HepG2 (cell line): ENCODE data around the gene FZD4. TPM values are rescaled to one million over a fixed set of nuclear protein-coding genes. Genes with fewer than 3 reads are reported as not detected.

Source experiments
- AHDC1 ChIP-seq: sonication (generic); formaldehyde crosslinking; IDR thresholded peaks from 2 replicates; pipeline ENCODE4 v1.5.1; 2020; ENCODE audit warnings: mild to moderate bottlenecking, missing genetic modification reagents, borderline replicate concordance
- FOXM1 ChIP-seq: sonication (generic); formaldehyde crosslinking; IDR thresholded peaks from 2 replicates; pipeline ENCODE4 v1.5.0; 2020; ENCODE audit warnings: missing genetic modification reagents
- GATAD2A ChIP-seq: IDR thresholded peaks from 2 replicates; pipeline ENCODE4 v1.6.1; 2016
- HMGA1 ChIP-seq: sonication (generic); formaldehyde crosslinking; conservative IDR thresholded peaks from 2 replicates; pipeline ENCODE4 v1.4.0; 2020; ENCODE audit warnings: missing genetic modification reagents
- IKZF5 ChIP-seq: IDR thresholded peaks from 2 replicates; pipeline ENCODE4 v1.6.1; 2018; ENCODE audit warnings: missing genetic modification reagents, mild to moderate bottlenecking, missing compliant biosample characterization
- MATR3 ChIP-seq: sonication (generic); formaldehyde crosslinking; IDR thresholded peaks from 2 replicates; pipeline ENCODE4 v1.4.0; 2020; ENCODE audit warnings: missing genetic modification reagents
- NR2F2 ChIP-seq: IDR thresholded peaks from 2 replicates; pipeline ENCODE4 v1.6.1; 2012; ENCODE audit warnings: low read depth, inconsistent platforms, borderline replicate concordance
- PREB ChIP-seq: sonication (generic); formaldehyde crosslinking; IDR thresholded peaks from 2 replicates; pipeline ENCODE4 v1.4.0; 2020; ENCODE audit warnings: missing genetic modification reagents
- RNF219 ChIP-seq: sonication (generic); formaldehyde crosslinking; IDR thresholded peaks from 2 replicates; pipeline ENCODE4 v1.5.0; 2020; ENCODE audit warnings: mild to moderate bottlenecking, missing genetic modification reagents
- SKI ChIP-seq: fragments of 450-650 bp; IDR thresholded peaks from one replicate; pipeline ENCODE4 v1.6.1; 2018; ENCODE audit warnings: mild to moderate bottlenecking; ENCODE audit not compliant: partially characterized antibody
- STAG1 ChIP-seq: sonication (generic); formaldehyde crosslinking; IDR thresholded peaks from 2 replicates; pipeline ENCODE4 v1.4.0; 2020; ENCODE audit warnings: missing genetic modification reagents
- ZBTB2 ChIP-seq: sonication (generic); formaldehyde crosslinking; IDR thresholded peaks from 2 replicates; pipeline ENCODE4 v1.8.0; 2022; ENCODE audit warnings: low read depth, missing genetic modification reagents
- ZFP36L1 ChIP-seq: sonication (generic); formaldehyde crosslinking; IDR thresholded peaks from 2 replicates; pipeline ENCODE4 v1.8.0; 2022; ENCODE audit warnings: mild to moderate bottlenecking, missing genetic modification reagents, moderate library complexity
- ZNF687 ChIP-seq: sonication (generic); formaldehyde crosslinking; IDR thresholded peaks from 2 replicates; pipeline ENCODE4 v1.5.1; 2020; ENCODE audit warnings: mild to moderate bottlenecking, missing genetic modification reagents, moderate library complexity
- ZNF775 ChIP-seq: sonication (generic); formaldehyde crosslinking; IDR thresholded peaks from 2 replicates; pipeline ENCODE4 v1.4.0; 2020; ENCODE audit warnings: missing genetic modification reagents, mild to moderate bottlenecking, moderate library complexity, borderline replicate concordance
- polyA plus RNA-seq, 8 experiments: library from polyadenylated mRNA; depleted of rRNA in 3 of 8; stranded (reverse) in 7 of 8; unstranded in 1 of 8; fragments of >200 nt; fragmentation: Illumina TruSeq in 4 of 8; extraction: Trizol in 4 of 8; gene quantifications; 2 replicates each; pipeline versions ENCODE4 v1.2.1 to v1.2.3, GENCODE V29; 2011 to 2016; ENCODE audit warnings: low read depth in 4 of 8, missing spikeins in 1 of 8, mixed read lengths in 1 of 8; ENCODE audit not compliant: insufficient read depth in 1 of 8
- total RNA-seq, 5 experiments: library from RNA; depleted of rRNA; stranded (reverse); fragments of >200 nt; fragmentation: Illumina TruSeq; extraction: Trizol; gene quantifications; 2 replicates each; pipeline ENCODE4 v1.2.3, GENCODE V29; 2016; ENCODE audit warnings: low read depth in 1 of 5

FZD4 gene
- total and polyA plus RNA-seq, 2 of the 13 experiments (the other 11 are each of a cell fraction or from before 2014, with no cell fraction given) = 46.5 to 70.4 TPM

GRCh38 chr11:86955111-86955360, 159 bp downstream of the FZD4 start (continued):
- peak; percentile 17; the same call in 1 of the 2 replicates for TF ChIP-seq STAG1 (CRISPR knock-in tag)
- TF ChIP-seq GATAD2A (CRISPR knock-in tag) = no peak
- TF ChIP-seq ZBTB2 (CRISPR knock-in tag) = no peak; the same call in 1 of the 2 replicates
- TF ChIP-seq ZNF775 (CRISPR knock-in tag) = no peak
- peak; percentile 53 for TF ChIP-seq ZNF687 (CRISPR knock-in tag)
- TF ChIP-seq NR2F2 = no peak
- no peak for TF ChIP-seq HMGA1 (CRISPR knock-in tag)
- TF ChIP-seq ZFP36L1 (CRISPR knock-in tag) = no peak
- no peak for TF ChIP-seq RNF219 (CRISPR knock-in tag)
- TF ChIP-seq FOXM1 = no peak
- TF ChIP-seq IKZF5 = no peak
- no peak for TF ChIP-seq SKI
- TF ChIP-seq AHDC1 (CRISPR knock-in tag) = peak; percentile 14; the same call in 1 of the 2 replicates
- TF ChIP-seq PREB = no peak
- TF ChIP-seq MATR3 (CRISPR knock-in tag) = no peak
